Measurements from ENCODE around the gene CARF.
A peak's percentile ranks its signal among the peaks of the same experiment; 100 is the strongest.
"Not testable (repeated sequence)": the region's sequence is repeated elsewhere in the genome, so short reads cannot be mapped to it uniquely, and the experiment has no call there.

CARF gene

DNA sequence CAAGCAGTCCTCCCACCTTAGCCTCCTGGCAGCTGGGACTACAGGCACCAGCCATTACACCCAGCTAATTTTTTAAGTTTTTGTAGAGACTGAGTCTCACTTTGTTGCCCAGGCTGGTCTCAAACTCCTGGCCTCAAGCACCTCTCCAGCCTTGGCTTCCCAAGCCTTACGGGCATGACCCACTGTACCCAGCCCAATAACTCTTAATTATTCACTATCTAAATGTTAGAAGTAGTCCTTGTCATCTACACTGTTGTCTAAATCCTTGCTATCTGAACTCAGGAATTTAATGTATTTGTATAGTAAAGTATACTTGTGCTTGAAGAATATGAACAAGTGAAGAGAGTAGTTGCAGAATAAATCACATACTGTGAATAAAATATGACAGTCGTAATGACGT lies 64.7 kb downstream of the CARF start:
- Histone ChIP-seq H3K27me3 (ENCODE audit: insufficient read depth, poor library complexity, severe bottlenecking) (no peaks in the 10 kb centered on the region), H3K27ac (ENCODE audit: poor library complexity, severe bottlenecking) (no peak overlapping the region), H3K4me1 (ENCODE audit: insufficient read depth, poor library complexity, severe bottlenecking) (no peaks in the 10 kb centered on the region), H3K36me3 (ENCODE audit: low read depth) (0 out of 2 replicates have a peak, but pooled peaks cover 2% of the 10 kb centered on the region), H3K9me3 (ENCODE audit: severe bottlenecking) (no peaks in the 10 kb centered on the region), H3K4me3 (ENCODE audit: severe bottlenecking) (no peak overlapping the region)
- ATAC-seq (ENCODE audit: low read depth) (no peak), DNase-seq (ENCODE audit: low spot score) (no peak)
- TF ChIP-seq, protein P1, sequence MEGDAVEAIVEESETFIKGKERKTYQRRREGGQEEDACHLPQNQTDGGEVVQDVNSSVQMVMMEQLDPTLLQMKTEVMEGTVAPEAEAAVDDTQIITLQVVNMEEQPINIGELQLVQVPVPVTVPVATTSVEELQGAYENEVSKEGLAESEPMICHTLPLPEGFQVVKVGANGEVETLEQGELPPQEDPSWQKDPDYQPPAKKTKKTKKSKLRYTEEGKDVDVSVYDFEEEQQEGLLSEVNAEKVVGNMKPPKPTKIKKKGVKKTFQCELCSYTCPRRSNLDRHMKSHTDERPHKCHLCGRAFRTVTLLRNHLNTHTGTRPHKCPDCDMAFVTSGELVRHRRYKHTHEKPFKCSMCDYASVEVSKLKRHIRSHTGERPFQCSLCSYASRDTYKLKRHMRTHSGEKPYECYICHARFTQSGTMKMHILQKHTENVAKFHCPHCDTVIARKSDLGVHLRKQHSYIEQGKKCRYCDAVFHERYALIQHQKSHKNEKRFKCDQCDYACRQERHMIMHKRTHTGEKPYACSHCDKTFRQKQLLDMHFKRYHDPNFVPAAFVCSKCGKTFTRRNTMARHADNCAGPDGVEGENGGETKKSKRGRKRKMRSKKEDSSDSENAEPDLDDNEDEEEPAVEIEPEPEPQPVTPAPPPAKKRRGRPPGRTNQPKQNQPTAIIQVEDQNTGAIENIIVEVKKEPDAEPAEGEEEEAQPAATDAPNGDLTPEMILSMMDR (IDR thresholded peaks at IDR 0.05; ENCODE audit: poor library complexity, severe bottlenecking) = no peak

DNA sequence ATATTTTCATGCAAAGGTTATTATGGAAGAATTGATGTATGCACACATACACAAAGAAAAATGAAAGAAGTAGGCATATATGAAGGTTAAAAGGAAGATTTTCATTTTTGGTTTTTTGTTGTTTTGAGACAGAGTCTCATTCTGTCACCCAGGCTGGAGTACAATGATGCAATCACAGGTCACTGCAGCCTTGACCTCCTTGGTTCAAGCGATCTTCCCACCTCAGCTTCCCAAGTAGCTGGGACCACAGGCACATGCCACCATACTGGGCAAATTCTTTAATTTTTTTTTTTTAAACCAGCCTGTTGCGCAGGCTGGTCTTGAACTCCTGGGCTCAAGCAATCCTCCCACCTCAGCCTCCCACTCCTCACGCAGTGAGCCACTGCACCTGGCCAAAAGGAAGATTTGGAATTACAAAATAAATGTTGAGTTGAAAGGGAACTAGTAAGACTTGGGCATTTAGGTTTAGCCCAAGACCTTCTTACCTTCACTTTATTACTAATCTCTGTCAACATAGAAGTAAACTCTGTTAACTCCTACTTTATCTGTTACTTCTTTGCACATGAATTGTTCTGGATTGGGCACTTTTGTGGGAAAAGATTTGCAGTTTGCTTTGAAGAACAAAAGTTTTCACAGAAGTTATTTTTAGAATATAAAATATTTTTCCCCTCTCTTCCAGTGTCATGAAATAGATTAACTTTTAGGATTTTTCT lies 70.9 kb downstream of the CARF start:
- no peak for DNase-seq (ENCODE audit: low spot score)
- no peak for ATAC-seq (ENCODE audit: low read depth)
- no peaks in the 10 kb centered on the region for H3K27me3 ChIP-seq (ENCODE audit: insufficient read depth, poor library complexity, severe bottlenecking)
- no peaks in the 10 kb centered on the region for H3K4me1 ChIP-seq (ENCODE audit: insufficient read depth, poor library complexity, severe bottlenecking)
- H3K9me3 ChIP-seq (ENCODE audit: severe bottlenecking) = no peaks in the 10 kb centered on the region
- H3K27ac ChIP-seq (ENCODE audit: poor library complexity, severe bottlenecking) = no peak overlapping the region
- no peak overlapping the region for H3K4me3 ChIP-seq (ENCODE audit: severe bottlenecking)
- peaks cover 10% of the 10 kb centered on the region for H3K36me3 ChIP-seq (ENCODE audit: low read depth)
- TF ChIP-seq, protein P1 (IDR thresholded peaks at IDR 0.05; ENCODE audit: poor library complexity, severe bottlenecking) = no peak

DNA sequence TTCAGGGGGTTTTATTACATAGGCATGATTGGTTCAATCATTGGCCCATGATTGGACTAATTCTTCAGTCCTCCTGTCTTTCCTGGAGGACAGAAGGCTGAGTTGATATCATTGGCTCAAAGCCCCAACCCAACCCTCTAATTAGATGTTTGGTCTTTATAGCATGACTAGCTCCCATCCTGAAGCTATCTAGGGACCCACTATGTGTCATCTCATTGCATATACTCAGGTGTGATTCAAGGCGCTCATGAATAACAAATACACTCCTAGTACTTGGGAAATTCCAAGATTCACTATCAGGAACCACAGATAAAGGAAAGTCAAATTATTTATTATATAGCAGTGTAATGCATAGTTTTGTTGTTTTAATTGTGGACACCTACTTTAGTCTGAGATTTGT lies 77.7 kb downstream of the CARF start:
- TF ChIP-seq, protein P1 (IDR thresholded peaks at IDR 0.05; ENCODE audit: poor library complexity, severe bottlenecking) = no peak
- no peak overlapping the region for H3K27ac ChIP-seq (ENCODE audit: poor library complexity, severe bottlenecking)
- no peaks in the 10 kb centered on the region for H3K4me1 ChIP-seq (ENCODE audit: insufficient read depth, poor library complexity, severe bottlenecking)
- no peaks in the 10 kb centered on the region for H3K9me3 ChIP-seq (ENCODE audit: severe bottlenecking)
- ATAC-seq (ENCODE audit: low read depth) (no peak), DNase-seq (ENCODE audit: low spot score) (no peak)
- no peaks in the 10 kb centered on the region for H3K27me3 ChIP-seq (ENCODE audit: insufficient read depth, poor library complexity, severe bottlenecking)
- H3K36me3 ChIP-seq (ENCODE audit: low read depth) = no peaks in the 10 kb centered on the region
- H3K4me3 ChIP-seq (ENCODE audit: severe bottlenecking) = no peak overlapping the region

DNA sequence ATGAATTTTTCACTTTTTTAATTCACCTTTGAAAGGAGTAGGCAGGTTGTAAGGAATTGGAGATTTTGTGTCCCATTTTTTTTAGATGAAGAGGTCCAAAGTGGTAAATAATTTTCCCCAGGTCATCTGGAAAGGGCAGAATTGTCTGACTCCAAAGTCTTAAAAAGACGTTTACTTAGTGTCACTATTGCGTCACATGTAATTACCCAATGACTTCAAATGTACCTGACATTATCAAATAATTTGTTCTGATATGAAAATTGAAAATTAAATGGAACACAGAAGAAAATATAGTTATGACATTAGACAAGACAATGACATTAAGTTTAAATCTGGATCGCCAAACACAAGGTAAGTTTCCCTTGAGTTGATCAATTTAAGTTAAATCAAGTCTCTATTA lies 78.4 kb downstream of the CARF start:
- ATAC-seq (ENCODE audit: low read depth) (no peak), DNase-seq (ENCODE audit: low spot score) (no peak)
- no peaks in the 10 kb centered on the region for H3K4me1 ChIP-seq (ENCODE audit: insufficient read depth, poor library complexity, severe bottlenecking)
- TF ChIP-seq, protein P1 (IDR thresholded peaks at IDR 0.05; ENCODE audit: poor library complexity, severe bottlenecking) = no peak
- no peaks in the 10 kb centered on the region for H3K9me3 ChIP-seq (ENCODE audit: severe bottlenecking)
- H3K27ac ChIP-seq (ENCODE audit: poor library complexity, severe bottlenecking) = no peak overlapping the region
- H3K4me3 ChIP-seq (ENCODE audit: severe bottlenecking) = no peak overlapping the region
- no peaks in the 10 kb centered on the region for H3K36me3 ChIP-seq (ENCODE audit: low read depth)
- no peaks in the 10 kb centered on the region for H3K27me3 ChIP-seq (ENCODE audit: insufficient read depth, poor library complexity, severe bottlenecking)

DNA sequence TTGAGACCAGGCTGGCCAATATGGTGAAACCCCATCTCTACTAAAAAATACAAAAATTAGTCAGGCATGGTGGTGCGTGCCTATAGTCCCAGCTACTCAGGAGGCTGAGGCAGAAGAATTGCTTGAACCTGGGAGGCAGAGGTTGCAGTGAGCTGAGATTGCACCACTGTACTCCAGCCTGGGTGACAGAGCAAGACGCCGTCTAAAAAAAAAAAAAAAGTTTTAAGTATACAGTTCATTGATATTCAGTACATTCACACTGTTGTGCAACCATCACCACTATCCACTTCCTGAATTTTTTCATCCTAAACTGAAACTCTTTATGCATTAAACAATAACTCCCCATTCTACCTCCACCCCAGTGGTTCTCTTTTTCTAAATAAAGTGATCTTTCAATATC lies 85.0 kb downstream of the CARF start:
- DNase-seq (ENCODE audit: low spot score); H3K36me3 ChIP-seq (ENCODE audit: low read depth); H3K4me3 ChIP-seq (ENCODE audit: severe bottlenecking); H3K27ac ChIP-seq (ENCODE audit: poor library complexity, severe bottlenecking); H3K9me3 ChIP-seq (ENCODE audit: severe bottlenecking); H3K4me1 ChIP-seq (ENCODE audit: insufficient read depth, poor library complexity, severe bottlenecking); H3K27me3 ChIP-seq (ENCODE audit: insufficient read depth, poor library complexity, severe bottlenecking): not testable (repeated sequence)
- peak; percentile 54; the same call in 2 of the 3 replicates for ATAC-seq (ENCODE audit: low read depth)

Measured in RWPE2 (cell line).